ENCODE results near the gene KCNIP1.

GRCh38 chr5:170478306-170478705 is 25.5 kb upstream of the KCNIP1 start:
- TF ChIP-seq CTCF (conservative IDR thresholded peaks at IDR 0.05; ENCODE audit: low read length), result no peak
- TF ChIP-seq EZH2phosphoT487 (IDR thresholded peaks at IDR 0.05; ENCODE audit: borderline replicate concordance), result no peak

Data from Loucy (cell line).